Measurements from ENCODE around the gene NAT10.

GRCh38 chr11:34120651-34121050 is 15.2 kb downstream of the NAT10 start:
- TF ChIP-seq TAF1 (IDR thresholded peaks at IDR 0.05; ENCODE audit: borderline replicate concordance, low read depth, low read length): no peak
- no peak for TF ChIP-seq POLR2A (IDR thresholded peaks at IDR 0.05; ENCODE audit: low read depth, low read length)

Measured in GM12892 (cell line).